ENCODE measurements around the gene EDIL3.
"Not testable (repeated sequence)": the region's sequence is repeated elsewhere in the genome, so short reads cannot be mapped to it uniquely, and the experiment has no call there.

Gene EDIL3

DNA sequence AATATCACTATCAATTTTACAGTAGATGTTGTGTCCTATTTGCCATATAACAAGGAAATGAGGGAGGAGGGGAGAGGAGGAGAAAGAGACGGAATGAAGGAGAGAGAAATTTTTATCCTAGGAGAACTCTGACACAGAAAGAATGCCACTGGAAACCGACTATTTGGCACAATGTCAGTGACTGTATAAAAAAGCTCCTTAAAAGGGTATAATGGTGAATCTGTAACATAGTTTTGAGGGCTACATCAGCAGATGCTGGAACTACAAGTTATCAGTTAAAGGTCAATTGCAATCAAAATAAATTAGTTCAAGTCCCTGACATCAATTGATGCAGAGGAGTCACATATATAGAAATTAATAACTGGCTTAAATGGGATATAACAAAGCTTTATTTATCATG is 5.7 kb downstream of the EDIL3 start:
- DNase-seq (ENCODE audit: low read depth, low spot score): no peak

GRCh38 chr5:84378420-84378819 is 6.3 kb downstream of the EDIL3 start:
- no peak for DNase-seq (ENCODE audit: low read depth, low spot score)

- DNase-seq (ENCODE audit: low read depth, low spot score): no peak
These were observed 8.3 kb downstream of the EDIL3 start for GRCh38 chr5:84376346-84376745.

- DNase-seq (ENCODE audit: low read depth, low spot score): no peak
These were observed 10.1 kb downstream of the EDIL3 start for GRCh38 chr5:84374568-84374967.

- DNase-seq (ENCODE audit: low read depth, low spot score): no peak
These were observed 11.2 kb downstream of the EDIL3 start for GRCh38 chr5:84373506-84373905.

- DNase-seq (ENCODE audit: low read depth, low spot score): no peak
These were observed 12.5 kb downstream of the EDIL3 start for GRCh38 chr5:84372066-84372695.

GRCh38 chr5:84370176-84370575 is 14.5 kb downstream of the EDIL3 start:
- DNase-seq (ENCODE audit: low read depth, low spot score): no peak

DNA sequence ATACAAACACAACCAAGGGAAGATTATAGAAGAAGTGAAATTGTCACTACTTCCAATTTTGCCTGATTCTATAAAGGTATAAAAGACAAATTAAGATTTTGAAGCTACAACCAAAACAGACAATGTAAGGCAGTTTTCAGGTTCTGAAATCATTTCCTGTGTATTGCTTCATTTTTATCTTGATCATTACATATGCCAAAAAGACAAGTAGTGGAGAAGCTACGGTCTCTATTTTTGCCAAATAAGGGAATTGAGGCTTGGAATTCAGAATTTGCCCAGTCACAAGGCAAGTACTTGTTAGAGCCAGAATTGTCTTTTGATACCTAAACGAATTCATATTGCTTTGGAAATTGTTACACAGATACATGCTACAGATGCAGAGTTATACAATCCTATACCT is 20.6 kb downstream of the EDIL3 start:
- no peak for DNase-seq (ENCODE audit: low read depth, low spot score)

DNA sequence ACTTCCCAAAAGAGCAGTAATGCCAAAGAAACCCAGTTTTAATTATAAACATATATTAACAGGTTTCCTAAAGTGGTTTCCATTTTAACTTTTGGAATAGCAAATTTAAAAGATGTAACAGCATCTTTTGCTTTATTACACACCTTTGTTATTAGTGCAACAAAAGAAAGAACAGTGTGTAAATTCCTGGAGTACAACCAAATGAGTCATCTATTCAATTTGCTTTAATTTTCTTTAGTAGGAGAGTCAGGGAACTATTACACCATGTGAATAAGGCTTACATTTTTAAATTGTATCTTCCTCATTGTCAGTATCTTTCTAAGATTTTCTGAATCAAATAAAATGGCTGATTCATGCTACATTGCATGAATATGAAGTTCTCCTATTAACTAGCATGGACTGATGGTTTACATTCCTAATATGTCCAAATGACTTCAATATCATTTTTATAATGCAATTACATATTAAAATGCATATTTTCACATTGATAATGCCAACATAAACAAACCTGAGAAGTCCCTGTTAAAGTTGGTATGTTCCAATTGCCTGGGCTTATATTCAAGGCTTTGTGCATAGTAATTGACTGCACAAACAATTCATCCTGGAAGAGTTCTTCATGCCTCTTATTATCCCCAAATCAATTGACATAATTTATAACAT is 22.5 kb downstream of the EDIL3 start:
- DNase-seq (ENCODE audit: low read depth, low spot score): no peak

GRCh38 chr5:84361572-84361971 is 23.1 kb downstream of the EDIL3 start:
- no peak for DNase-seq (ENCODE audit: low read depth, low spot score)

DNA sequence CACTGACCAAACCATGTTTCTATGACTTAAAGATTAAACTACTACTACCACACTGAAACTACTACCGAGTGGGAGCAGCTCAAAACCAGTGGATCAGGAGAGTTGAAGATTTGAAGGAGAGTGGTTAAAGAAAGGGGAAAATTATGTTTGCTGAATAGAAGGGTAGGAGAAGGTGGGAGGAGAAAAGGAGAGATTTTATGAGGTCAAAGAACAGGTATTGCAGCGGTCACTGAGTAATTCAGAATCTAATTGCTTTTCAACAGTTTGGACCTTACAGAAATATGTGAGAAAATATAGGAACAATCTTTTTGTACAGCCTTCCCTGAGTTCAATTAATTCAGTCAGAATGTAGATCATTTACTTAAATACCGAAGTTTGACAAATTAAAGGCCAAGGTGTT is 24.6 kb downstream of the EDIL3 start:
- DNase-seq (ENCODE audit: low read depth, low spot score): no peak

DNA sequence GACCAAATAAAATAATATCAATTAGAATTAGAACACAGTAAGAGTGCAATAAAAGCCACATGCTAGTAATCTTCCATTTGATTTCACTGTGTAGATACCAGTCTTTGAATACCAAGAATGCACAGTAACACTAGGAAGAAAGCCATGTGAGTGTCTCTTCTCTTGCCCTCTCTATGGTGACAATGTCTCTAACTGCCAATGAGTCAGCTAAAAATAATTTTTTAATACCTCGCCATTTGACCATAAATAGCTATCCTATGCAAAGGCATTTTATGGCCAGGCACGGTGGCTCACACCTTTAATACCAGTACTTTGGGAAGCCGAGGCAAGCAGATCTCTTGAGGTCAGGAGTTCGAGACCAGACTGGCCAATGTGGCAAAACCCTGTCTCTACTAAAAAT is 30.6 kb downstream of the EDIL3 start:
- DNase-seq (ENCODE audit: low read depth, low spot score): no peak

DNA sequence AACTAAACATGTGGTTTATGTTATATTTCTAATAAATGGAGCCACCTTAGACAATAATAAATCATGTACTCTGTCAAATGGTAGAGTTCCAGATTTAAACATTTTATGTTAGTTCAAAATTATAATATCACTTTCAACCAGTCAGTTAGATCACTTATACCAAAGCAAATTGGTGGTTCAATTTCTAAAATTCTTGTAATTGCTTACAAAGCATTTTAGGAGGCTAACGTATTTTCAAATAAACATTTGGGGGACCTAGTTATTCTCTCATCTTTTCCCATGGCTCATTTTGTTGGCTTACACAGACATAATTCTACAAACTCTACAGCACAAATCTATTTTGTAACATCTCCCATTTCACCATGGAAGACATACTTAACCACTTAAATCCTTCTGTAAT is 39.9 kb downstream of the EDIL3 start:
- DNase-seq (ENCODE audit: low read depth, low spot score): no peak

- no peak for DNase-seq (ENCODE audit: low read depth, low spot score)
These were observed 41.5 kb downstream of the EDIL3 start for GRCh38 chr5:84343171-84343570.

GRCh38 chr5:84332106-84332505 is 52.6 kb downstream of the EDIL3 start:
- no peak for DNase-seq (ENCODE audit: low read depth, low spot score)

- no peak for DNase-seq (ENCODE audit: low read depth, low spot score)
These were observed 57.1 kb downstream of the EDIL3 start for GRCh38 chr5:84327591-84327990.

GRCh38 chr5:84322646-84323045 is 62.0 kb downstream of the EDIL3 start:
- no peak for DNase-seq (ENCODE audit: low read depth, low spot score)

DNA sequence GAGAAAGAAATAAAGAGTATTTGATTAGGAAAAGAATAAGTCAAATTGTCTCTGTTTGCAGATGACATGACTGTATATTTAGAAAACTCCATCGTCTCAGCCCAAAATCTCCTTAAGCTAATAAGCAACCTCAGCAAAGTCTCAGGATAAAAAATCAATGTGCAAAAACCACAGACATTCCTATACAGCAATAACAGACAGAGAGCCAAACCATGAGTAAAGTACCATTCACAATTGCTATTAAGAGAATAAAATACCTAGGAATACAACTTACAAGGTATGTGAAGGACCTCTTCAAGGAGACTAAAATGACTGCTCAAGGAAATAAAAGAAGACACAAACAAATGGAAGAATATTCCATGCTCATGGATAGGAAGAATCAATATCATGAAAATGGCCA is 66.9 kb downstream of the EDIL3 start:
- DNase-seq (ENCODE audit: low read depth, low spot score): not testable (repeated sequence)

DNA sequence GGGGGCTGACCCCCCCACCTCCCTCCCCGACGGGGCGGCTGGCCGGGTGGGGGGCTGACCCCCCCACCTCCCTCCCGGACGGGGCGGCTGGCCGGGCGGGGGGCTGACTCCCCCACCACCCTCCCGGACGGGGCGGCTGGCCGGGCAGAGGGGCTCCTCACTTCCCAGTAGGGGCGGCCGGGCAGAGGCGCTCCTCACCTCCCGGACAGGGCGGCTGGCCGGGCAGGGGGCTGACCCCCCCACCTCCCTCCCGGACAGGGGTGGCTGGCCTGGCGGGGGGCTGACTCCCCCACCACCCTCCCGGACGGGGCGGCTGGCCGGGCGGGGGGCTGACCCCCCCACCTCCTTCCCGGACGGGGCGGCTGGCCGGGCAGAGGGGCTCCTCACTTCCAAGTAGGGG is 72.4 kb downstream of the EDIL3 start:
- not testable (repeated sequence) for DNase-seq (ENCODE audit: low read depth, low spot score)

DNA sequence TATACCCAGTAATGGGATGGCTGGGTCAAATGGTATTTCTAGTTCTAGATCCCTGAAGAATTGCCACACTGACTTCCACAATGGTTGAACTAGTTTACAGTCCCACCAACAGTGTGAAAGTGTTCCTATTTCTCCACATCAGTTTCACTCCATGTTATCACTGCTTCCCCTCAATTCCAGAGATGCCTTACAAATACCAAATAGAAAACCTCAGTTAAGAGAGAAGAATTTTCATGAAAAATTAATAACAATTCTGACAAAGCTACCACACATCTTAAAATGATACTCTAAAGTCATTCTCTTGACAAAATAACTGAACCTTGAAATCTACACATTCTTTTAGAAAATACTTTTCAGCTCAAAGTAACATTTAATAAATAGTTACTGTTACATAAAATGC is 74.8 kb downstream of the EDIL3 start:
- DNase-seq (ENCODE audit: low read depth, low spot score): not testable (repeated sequence)

DNA sequence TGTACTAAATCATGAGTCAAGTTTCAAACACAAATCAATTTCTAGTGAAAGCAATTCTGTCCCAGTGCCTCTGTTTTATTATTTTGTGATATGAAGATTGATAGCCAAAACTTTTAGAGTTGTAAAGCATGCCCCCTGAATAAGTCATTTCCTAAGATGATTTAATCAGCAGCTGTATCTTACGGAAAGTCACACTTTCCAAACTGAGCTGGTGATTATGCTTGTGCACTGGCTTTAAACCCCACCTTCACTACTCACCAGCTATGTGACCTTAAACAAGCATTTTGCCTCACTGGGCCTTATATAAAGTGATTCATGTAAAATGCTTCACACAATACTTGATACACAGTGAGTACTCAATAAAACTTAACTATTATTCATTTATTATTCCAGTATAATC is 78.1 kb downstream of the EDIL3 start:
- DNase-seq (ENCODE audit: low read depth, low spot score): no peak

DNA sequence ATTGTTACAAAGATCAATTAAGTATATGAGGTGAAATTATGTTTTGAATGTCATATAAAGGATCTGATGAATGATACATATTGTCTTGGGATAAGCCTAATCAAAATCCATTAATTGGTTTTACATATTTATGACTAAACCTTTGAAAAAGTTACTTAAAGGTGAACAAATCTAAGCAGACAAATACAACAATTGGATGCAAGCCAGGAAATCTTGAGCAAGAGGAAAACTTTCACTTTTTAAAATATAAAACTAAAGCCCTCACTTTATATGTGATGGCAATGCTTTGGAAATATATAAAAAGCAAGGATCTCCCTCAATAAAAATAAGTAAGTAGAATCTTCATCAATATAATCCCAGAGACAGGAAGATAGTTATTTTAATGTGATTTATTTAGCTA is 80.1 kb downstream of the EDIL3 start:
- no peak for DNase-seq (ENCODE audit: low read depth, low spot score)

DNA sequence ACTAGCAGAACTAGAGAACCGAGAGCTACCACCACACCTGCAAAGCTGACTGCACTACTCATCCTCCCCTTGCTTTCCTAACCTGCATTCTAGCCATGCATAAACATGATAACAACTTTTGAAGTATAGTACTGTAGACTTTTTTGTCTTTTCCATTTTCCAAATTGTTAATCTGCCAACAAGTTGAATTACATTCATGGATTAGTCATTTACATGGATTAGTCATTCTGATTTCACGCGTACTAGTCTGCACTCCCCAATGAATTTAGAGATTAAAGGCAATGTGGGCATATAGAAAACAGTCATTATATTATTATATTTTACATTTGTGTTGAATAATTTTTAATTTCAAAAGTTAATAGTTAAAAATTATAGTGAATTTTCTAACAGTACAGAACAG is 81.4 kb downstream of the EDIL3 start:
- DNase-seq (ENCODE audit: low read depth, low spot score): no peak

GRCh38 chr5:84301535-84301934 is 83.1 kb downstream of the EDIL3 start:
- no peak for DNase-seq (ENCODE audit: low read depth, low spot score)
